B cell (primary cell): ENCODE results near the gene ESCO1.

Experiments used
- EZH2 ChIP-seq: IDR thresholded peaks from 2 replicates; pipeline ENCODE4 v1.6.1; 2012; ENCODE audit warnings: borderline replicate concordance, low read depth, mild to moderate bottlenecking, moderate library complexity, low read length; ENCODE audit not compliant: insufficient read depth, poor library complexity, severe bottlenecking
- TF ChIP-seq, protein P1 (sequence below): fragments of 200-600 bp; IDR thresholded peaks from one replicate; pipeline ENCODE4 v1.8.0; 2022; ENCODE audit warnings: antibody characterized with exemption, mild to moderate bottlenecking

DNA sequence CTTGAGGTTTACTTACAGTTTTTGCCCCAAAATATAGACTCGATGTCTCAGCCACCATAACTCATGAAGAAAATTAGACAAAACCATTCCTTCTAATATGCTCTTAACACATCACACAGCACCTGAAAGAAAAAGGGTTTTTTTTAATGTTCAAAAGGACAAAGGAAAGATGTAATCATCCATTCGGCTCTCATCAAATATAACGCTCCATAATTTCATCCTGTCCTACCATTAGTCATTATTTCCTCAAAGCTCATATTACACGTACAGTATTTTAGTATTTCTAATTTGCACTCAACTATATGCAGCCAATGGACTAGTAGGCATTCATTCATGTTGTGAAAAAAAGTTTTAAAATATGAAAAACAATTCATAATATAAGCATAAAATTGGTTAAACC lies 24.8 kb downstream of the ESCO1 start:
- TF ChIP-seq, protein P1, sequence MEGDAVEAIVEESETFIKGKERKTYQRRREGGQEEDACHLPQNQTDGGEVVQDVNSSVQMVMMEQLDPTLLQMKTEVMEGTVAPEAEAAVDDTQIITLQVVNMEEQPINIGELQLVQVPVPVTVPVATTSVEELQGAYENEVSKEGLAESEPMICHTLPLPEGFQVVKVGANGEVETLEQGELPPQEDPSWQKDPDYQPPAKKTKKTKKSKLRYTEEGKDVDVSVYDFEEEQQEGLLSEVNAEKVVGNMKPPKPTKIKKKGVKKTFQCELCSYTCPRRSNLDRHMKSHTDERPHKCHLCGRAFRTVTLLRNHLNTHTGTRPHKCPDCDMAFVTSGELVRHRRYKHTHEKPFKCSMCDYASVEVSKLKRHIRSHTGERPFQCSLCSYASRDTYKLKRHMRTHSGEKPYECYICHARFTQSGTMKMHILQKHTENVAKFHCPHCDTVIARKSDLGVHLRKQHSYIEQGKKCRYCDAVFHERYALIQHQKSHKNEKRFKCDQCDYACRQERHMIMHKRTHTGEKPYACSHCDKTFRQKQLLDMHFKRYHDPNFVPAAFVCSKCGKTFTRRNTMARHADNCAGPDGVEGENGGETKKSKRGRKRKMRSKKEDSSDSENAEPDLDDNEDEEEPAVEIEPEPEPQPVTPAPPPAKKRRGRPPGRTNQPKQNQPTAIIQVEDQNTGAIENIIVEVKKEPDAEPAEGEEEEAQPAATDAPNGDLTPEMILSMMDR, result no peak
- TF ChIP-seq EZH2, result no peak
